CMK (cell line): ENCODE measurements around the gene MESP2.

Experiments
- DNase-seq: peaks from one replicate; pipeline ENCODE4 v3.0.0-alpha.2; 2010; ENCODE audit warnings: low read depth

MESP2 gene

GRCh38 chr15:89756897-89757296 is 19.2 kb upstream of the MESP2 start:
- no peak for DNase-seq

- no peak for DNase-seq
Observed at GRCh38 chr15:89758283-89758682, 17.8 kb upstream of the MESP2 start.

- no peak for DNase-seq
Observed at GRCh38 chr15:89758981-89759380, 17.2 kb upstream of the MESP2 start.

GRCh38 chr15:89759835-89760234 is 16.3 kb upstream of the MESP2 start:
- DNase-seq = no peak

GRCh38 chr15:89760303-89761008 is 15.7 kb upstream of the MESP2 start:
- peak; percentile 76 for DNase-seq

- no peak for DNase-seq
Observed at GRCh38 chr15:89761009-89761831, 14.9 kb upstream of the MESP2 start.

- DNase-seq = no peak
Observed at GRCh38 chr15:89761929-89762328, 14.2 kb upstream of the MESP2 start.

GRCh38 chr15:89765694-89766093 is 10.4 kb upstream of the MESP2 start:
- no peak for DNase-seq

- no peak for DNase-seq
Observed at GRCh38 chr15:89766357-89767311, 9.5 kb upstream of the MESP2 start.

- DNase-seq = no peak
Observed at GRCh38 chr15:89767411-89767915, 8.7 kb upstream of the MESP2 start.

GRCh38 chr15:89768071-89768500 is 8.0 kb upstream of the MESP2 start:
- no peak for DNase-seq

GRCh38 chr15:89769366-89769765 is 6.8 kb upstream of the MESP2 start:
- no peak for DNase-seq

- DNase-seq = no peak
Observed at GRCh38 chr15:89770041-89770440, 6.1 kb upstream of the MESP2 start.

GRCh38 chr15:89772932-89773583 is 3.1 kb upstream of the MESP2 start:
- no peak for DNase-seq

GRCh38 chr15:89774492-89774891 is 1.6 kb upstream of the MESP2 start:
- DNase-seq = no peak

- DNase-seq = no peak
Observed at GRCh38 chr15:89775815-89776214, 317 bp upstream of the MESP2 start.

- DNase-seq = no peak
Observed at GRCh38 chr15:89777073-89777751, 1.1 kb downstream of the MESP2 start.

GRCh38 chr15:89777782-89778380 is 1.7 kb downstream of the MESP2 start:
- no peak for DNase-seq

GRCh38 chr15:89778861-89779260 is 2.7 kb downstream of the MESP2 start:
- DNase-seq = no peak

GRCh38 chr15:89780601-89781000 is 4.5 kb downstream of the MESP2 start:
- DNase-seq = no peak

GRCh38 chr15:89781055-89781454 is 4.9 kb downstream of the MESP2 start:
- DNase-seq = no peak
